Activated naive CD8-positive, alpha-beta T cell treated with anti-CD3 and anti-CD28 coated beads, Interleukin-2, amount 50 U/mL, for 24 hours (primary cell): ENCODE data around the gene PDE6G.
"Not testable (repeated sequence)": the region's sequence is repeated elsewhere in the genome, so short reads cannot be mapped to it uniquely, and the experiment has no call there.

Source experiments
- ATAC-seq: fragments of 150-1000 bp; cut with Tn5 transposase; one replicate; pipeline ENCODE4 v1.10.0; 2021
- DNase-seq: peaks from one replicate; pipeline ENCODE4 v3.0.0; 2021
- H3K27ac Mint-ChIP-seq: one replicate; pipeline ENCODE4 v1.8.0; 2021; ENCODE audit warnings: mild to moderate bottlenecking, mixed read lengths
- H3K27me3 Mint-ChIP-seq: one replicate; pipeline ENCODE4 v1.8.0; 2021; ENCODE audit warnings: mixed read lengths
- H3K36me3 Mint-ChIP-seq: one replicate; pipeline ENCODE4 v1.8.0; 2021; ENCODE audit warnings: low read depth, mixed read lengths
- H3K4me1 Mint-ChIP-seq: one replicate; pipeline ENCODE4 v1.8.0; 2021; ENCODE audit warnings: mixed read lengths
- H3K4me3 Mint-ChIP-seq: one replicate; pipeline ENCODE4 v1.8.0; 2021; ENCODE audit warnings: mild to moderate bottlenecking, moderate library complexity, mixed read lengths
- H3K9me3 Mint-ChIP-seq: one replicate; pipeline ENCODE4 v1.8.0; 2021; ENCODE audit warnings: mixed read lengths

PDE6G gene

GRCh38 chr17:81680150-81680549 lies 23.8 kb upstream of the PDE6G start:
- H3K27ac Mint-ChIP-seq: no peak overlapping the region

GRCh38 chr17:81676906-81677305 lies 20.6 kb upstream of the PDE6G start:
- no peak overlapping the region for H3K27ac Mint-ChIP-seq
- no peaks in the 10 kb centered on the region for H3K9me3 Mint-ChIP-seq
- peaks cover 12% of the 10 kb centered on the region for H3K36me3 Mint-ChIP-seq
- no peaks in the 10 kb centered on the region for H3K27me3 Mint-ChIP-seq
- ATAC-seq (no peak), DNase-seq (no peak)
- H3K4me3 Mint-ChIP-seq: no peak overlapping the region
- peaks cover 4% of the 10 kb centered on the region for H3K4me1 Mint-ChIP-seq

More at GRCh38 chr17:81680150-81680549, 23.8 kb upstream of the PDE6G start:
- H3K9me3 Mint-ChIP-seq: no peaks in the 10 kb centered on the region
- ATAC-seq (no peak), DNase-seq (no peak)
- H3K4me3 Mint-ChIP-seq: no peak overlapping the region
- H3K36me3 Mint-ChIP-seq: peaks cover 13% of the 10 kb centered on the region
- H3K4me1 Mint-ChIP-seq: peaks cover 26% of the 10 kb centered on the region
- peaks cover 2% of the 10 kb centered on the region for H3K27me3 Mint-ChIP-seq

GRCh38 chr17:81675515-81676221 lies 19.3 kb upstream of the PDE6G start:
- not testable (repeated sequence) for H3K27me3 Mint-ChIP-seq, H3K9me3 Mint-ChIP-seq, H3K4me1 Mint-ChIP-seq, ATAC-seq, H3K4me3 Mint-ChIP-seq, H3K27ac Mint-ChIP-seq
- peaks cover 16% of the 10 kb centered on the region for H3K36me3 Mint-ChIP-seq
- peak; percentile 25 for DNase-seq

DNA sequence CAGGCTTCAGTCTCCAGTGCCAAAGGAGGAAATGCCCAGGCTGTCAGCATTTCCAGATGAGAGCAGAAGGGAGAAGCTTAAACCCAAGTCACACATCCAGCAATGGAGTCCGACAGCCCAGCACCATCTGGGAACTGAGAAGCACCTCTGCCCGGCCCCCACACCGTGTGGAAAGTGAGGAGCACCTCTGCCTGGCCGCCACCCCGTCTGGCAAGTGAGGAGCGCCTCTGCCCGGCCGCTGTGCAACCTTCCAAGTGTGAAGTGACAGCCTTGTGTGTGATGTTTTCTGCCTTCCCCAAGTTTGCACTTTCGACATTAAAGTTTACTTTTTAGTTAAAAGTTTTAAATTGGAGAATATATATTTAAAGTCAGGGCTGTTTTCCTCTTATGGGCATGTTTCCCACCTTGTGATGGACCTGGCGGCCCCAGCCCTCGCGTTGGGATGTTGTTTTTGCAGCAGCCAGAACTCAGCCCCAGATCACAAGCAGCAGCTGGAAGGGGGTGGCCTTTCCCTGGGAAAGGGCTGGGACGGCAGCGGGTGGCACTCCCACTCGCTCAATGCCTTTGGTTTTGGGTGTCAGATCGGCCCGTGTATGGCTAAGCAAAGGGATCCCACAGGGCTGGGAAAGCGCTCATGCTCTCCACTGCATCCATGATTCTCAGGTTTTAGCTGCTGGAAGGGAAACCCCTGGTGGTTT lies 17.4 kb upstream of the PDE6G start:
- peaks cover 4% of the 10 kb centered on the region for H3K4me1 Mint-ChIP-seq
- no peak overlapping the region for H3K4me3 Mint-ChIP-seq
- H3K9me3 Mint-ChIP-seq: no peaks in the 10 kb centered on the region
- H3K27ac Mint-ChIP-seq: no peak overlapping the region
- DNase-seq: no peak
- ATAC-seq: no peak
- no peaks in the 10 kb centered on the region for H3K27me3 Mint-ChIP-seq
- H3K36me3 Mint-ChIP-seq: peaks cover 19% of the 10 kb centered on the region

DNA sequence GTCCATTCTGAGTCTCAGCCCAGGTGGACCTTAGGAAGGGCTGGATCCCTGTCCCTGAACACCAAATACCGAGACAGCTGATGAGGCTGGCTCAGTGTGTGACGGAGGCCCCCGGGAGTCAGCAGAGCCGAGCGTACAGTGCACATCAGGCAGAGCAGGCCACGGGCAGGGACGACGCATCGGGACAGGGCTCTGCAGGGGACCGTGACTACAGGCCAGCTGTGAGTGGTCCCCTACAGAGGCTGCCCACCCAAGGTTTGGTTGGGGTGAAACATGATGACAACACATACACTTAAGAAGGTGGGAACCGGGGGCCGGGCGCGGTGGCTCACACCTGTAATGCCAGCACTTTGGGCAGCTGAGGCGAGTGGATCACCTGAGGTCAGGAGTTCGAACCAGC lies 16.6 kb upstream of the PDE6G start:
- no peak overlapping the region for H3K4me3 Mint-ChIP-seq
- H3K27ac Mint-ChIP-seq: no peak overlapping the region
- no peaks in the 10 kb centered on the region for H3K27me3 Mint-ChIP-seq
- no peak for DNase-seq
- no peak for ATAC-seq
- peaks cover 25% of the 10 kb centered on the region for H3K36me3 Mint-ChIP-seq
- H3K9me3 Mint-ChIP-seq: no peaks in the 10 kb centered on the region
- H3K4me1 Mint-ChIP-seq: peaks cover 10% of the 10 kb centered on the region

DNA sequence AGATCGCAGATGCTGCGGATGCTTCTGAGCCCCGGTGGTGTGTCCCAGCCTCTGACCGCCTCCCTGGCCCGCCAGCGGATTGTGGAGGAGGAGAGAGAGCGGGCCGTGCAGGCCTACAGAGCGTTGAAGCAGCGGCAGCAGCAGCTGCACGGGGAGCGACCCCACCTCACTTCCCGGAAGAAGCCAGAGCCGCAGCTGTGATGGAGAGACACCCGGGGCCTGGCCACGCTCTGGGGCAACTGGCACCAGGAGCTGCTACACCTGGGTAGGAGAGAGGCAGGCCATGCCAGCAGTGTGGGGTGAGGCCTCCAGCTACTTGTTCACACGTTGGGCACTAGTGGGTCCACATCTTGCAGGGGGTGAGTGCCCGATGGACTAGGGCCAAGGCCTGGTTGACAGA lies 16.2 kb upstream of the PDE6G start:
- ATAC-seq (no peak), DNase-seq (no peak)
- Mint-ChIP-seq H3K4me3 (no peak overlapping the region), H3K36me3 (peaks cover 29% of the 10 kb centered on the region), H3K27ac (no peak overlapping the region), H3K4me1 (peaks cover 14% of the 10 kb centered on the region), H3K9me3 (no peaks in the 10 kb centered on the region), H3K27me3 (no peaks in the 10 kb centered on the region)

- peak; percentile 16 for DNase-seq
- Mint-ChIP-seq H3K4me1 (peaks cover 49% of the 10 kb centered on the region), H3K36me3 (peaks cover 39% of the 10 kb centered on the region)
Measured at GRCh38 chr17:81667754-81668153, 11.4 kb upstream of the PDE6G start.

GRCh38 chr17:81666342-81667191 lies 10.2 kb upstream of the PDE6G start, which contains the start of the genes CCDC137 and OXLD1:
Gene CCDC137 (plus strand): TSS chr17:81666737. CDS start chr17:81666767, 30 bp downstream.
Gene OXLD1 (minus strand): TSS chr17:81666605. CDS start chr17:81666577, 28 bp downstream.
- Mint-ChIP-seq H3K4me1 (peaks cover 52% of the 10 kb centered on the region), H3K27ac (peak within 1 kb of the TSS; percentile 98), H3K27me3 (no peaks in the 10 kb centered on the region), H3K36me3 (peaks cover 35% of the 10 kb centered on the region), H3K4me3 (peak within 1 kb of the TSS; percentile 97), H3K9me3 (no peaks in the 10 kb centered on the region)
- DNase-seq (peak; percentile 96), ATAC-seq (peak; percentile 95)

More at GRCh38 chr17:81667754-81668153, 11.4 kb upstream of the PDE6G start:
- Mint-ChIP-seq H3K4me3 (peak overlapping the region; percentile 97), H3K27me3 (no peaks in the 10 kb centered on the region), H3K9me3 (no peaks in the 10 kb centered on the region), H3K27ac (peak overlapping the region; percentile 85)
- no peak for ATAC-seq

- peak overlapping the region; percentile 98 for H3K27ac Mint-ChIP-seq
- H3K9me3 Mint-ChIP-seq: no peaks in the 10 kb centered on the region
- no peaks in the 10 kb centered on the region for H3K27me3 Mint-ChIP-seq
- peaks cover 31% of the 10 kb centered on the region for H3K36me3 Mint-ChIP-seq
- H3K4me3 Mint-ChIP-seq: peak overlapping the region; percentile 97
- peak; percentile 5 for ATAC-seq
- no peak for DNase-seq
- peaks cover 49% of the 10 kb centered on the region for H3K4me1 Mint-ChIP-seq
Measured at GRCh38 chr17:81666092-81666341, 9.7 kb upstream of the PDE6G start.

- no peaks in the 10 kb centered on the region for H3K9me3 Mint-ChIP-seq
- H3K36me3 Mint-ChIP-seq: peaks cover 30% of the 10 kb centered on the region
- ATAC-seq: peak; percentile 37
- peak; percentile 74 for DNase-seq
- H3K4me3 Mint-ChIP-seq: peak overlapping the region; percentile 97
- H3K27me3 Mint-ChIP-seq: no peaks in the 10 kb centered on the region
- peaks cover 49% of the 10 kb centered on the region for H3K4me1 Mint-ChIP-seq
- peak overlapping the region; percentile 98 for H3K27ac Mint-ChIP-seq
Measured at GRCh38 chr17:81665205-81666091, 9.1 kb upstream of the PDE6G start.

- no peak for DNase-seq
- no peak for ATAC-seq
- peaks cover 49% of the 10 kb centered on the region for H3K4me1 Mint-ChIP-seq
- H3K27ac Mint-ChIP-seq: peak overlapping the region; percentile 98
- H3K9me3 Mint-ChIP-seq: no peaks in the 10 kb centered on the region
- no peaks in the 10 kb centered on the region for H3K27me3 Mint-ChIP-seq
- H3K4me3 Mint-ChIP-seq: peak overlapping the region; percentile 45
- peaks cover 27% of the 10 kb centered on the region for H3K36me3 Mint-ChIP-seq
Measured at GRCh38 chr17:81664051-81664470, 7.7 kb upstream of the PDE6G start.

GRCh38 chr17:81662002-81662401 lies 5.7 kb upstream of the PDE6G start:
- Mint-ChIP-seq H3K36me3 (peaks cover 16% of the 10 kb centered on the region), H3K4me3 (no peak overlapping the region), H3K9me3 (no peaks in the 10 kb centered on the region), H3K27me3 (no peaks in the 10 kb centered on the region), H3K27ac (no peak overlapping the region), H3K4me1 (peaks cover 36% of the 10 kb centered on the region)
- ATAC-seq (no peak), DNase-seq (no peak)

- no peak for DNase-seq
- Mint-ChIP-seq H3K36me3 (peaks cover 10% of the 10 kb centered on the region), H3K9me3 (no peaks in the 10 kb centered on the region), H3K4me3 (no peak overlapping the region), H3K4me1 (peaks cover 29% of the 10 kb centered on the region), H3K27ac (no peak overlapping the region), H3K27me3 (no peaks in the 10 kb centered on the region)
- no peak for ATAC-seq
Measured at GRCh38 chr17:81660441-81660840, 4.1 kb upstream of the PDE6G start.

DNA sequence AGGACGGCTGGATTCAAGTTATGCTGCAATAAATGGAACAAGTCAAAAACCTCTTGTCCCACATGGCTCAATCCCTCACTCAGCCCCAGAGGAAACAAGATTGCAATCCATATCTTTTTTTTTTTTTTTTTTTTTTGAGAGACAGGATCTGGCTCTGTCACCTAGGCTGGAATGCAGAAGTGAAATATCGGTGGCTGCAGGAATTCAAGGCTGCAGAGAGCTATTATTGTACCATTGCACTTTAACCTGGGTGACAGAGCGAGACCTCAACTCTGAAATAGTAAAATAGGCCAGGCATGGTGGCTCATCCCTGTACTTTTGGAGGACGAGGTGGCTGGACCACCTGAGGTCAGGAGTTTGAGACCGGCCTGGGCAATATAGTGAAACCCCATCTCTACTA lies 2.7 kb upstream of the PDE6G start:
- DNase-seq: no peak
- no peak overlapping the region for H3K27ac Mint-ChIP-seq
- peaks cover under 1% of the 10 kb centered on the region for H3K36me3 Mint-ChIP-seq

More for the DNA sequence above, 2.7 kb upstream of the PDE6G start:
- Mint-ChIP-seq H3K27me3 (no peaks in the 10 kb centered on the region), H3K9me3 (no peaks in the 10 kb centered on the region), H3K4me1 (peaks cover 15% of the 10 kb centered on the region), H3K4me3 (no peak overlapping the region)
- no peak for ATAC-seq
